Keratinocyte (primary cell): Measurements from ENCODE around the gene USHBP1. TPM values are rescaled to one million over a fixed set of nuclear protein-coding genes. Genes with fewer than 3 reads are reported as not detected.

Source experiments
- DNase-seq: peaks from one replicate; pipeline ENCODE4 v3.0.0-alpha.2; 2011; ENCODE audit warnings: low read depth, missing footprints, low spot score
- FAIRE-seq: peaks from 2 replicates; lab custom pipeline; 2011; peaks lifted over from hg19 to GRCh38; lab: Jason Lieb, UNC
- H2AFZ ChIP-seq: 2 replicates; pipeline ENCODE4 v1.6.0; 2012; ENCODE audit warnings: low read length, control low read depth, inconsistent platforms; ENCODE audit not compliant: control insufficient read depth
- H3K27ac ChIP-seq: 2 replicates; pipeline ENCODE4 v1.5.1; 2011; ENCODE audit warnings: low read length; ENCODE audit not compliant: control insufficient read depth, insufficient read depth
- H3K27me3 ChIP-seq: 3 replicates; pipeline ENCODE4 v1.6.0; 2011; ENCODE audit warnings: low read length; ENCODE audit not compliant: control insufficient read depth, insufficient read depth; ENCODE audit errors: extremely low read depth
- H3K36me3 ChIP-seq, 2 experiments: 2 replicates in 1 of 2; 3 replicates in 1 of 2; pipeline ENCODE4 v1.5.1; 2011; ENCODE audit warnings: low read length in 2 of 2, mild to moderate bottlenecking in 1 of 2; ENCODE audit not compliant: control insufficient read depth in 2 of 2, insufficient read depth in 2 of 2; ENCODE audit errors: extremely low read depth in 1 of 2
- H3K4me1 ChIP-seq: 3 replicates; pipeline ENCODE4 v1.5.1; 2011; ENCODE audit warnings: low read length; ENCODE audit not compliant: control insufficient read depth, insufficient read depth; ENCODE audit errors: extremely low read depth
- H3K4me2 ChIP-seq: 3 replicates; pipeline ENCODE4 v1.6.0; 2011; ENCODE audit warnings: low read depth, low read length; ENCODE audit not compliant: control insufficient read depth, insufficient read depth; ENCODE audit errors: extremely low read depth
- H3K4me3 ChIP-seq, 3 experiments: fragments of 200-600 bp in 1 of 3; sonication (generic) in 1 of 3; 2 replicates in 2 of 3; 3 replicates in 1 of 3; pipeline ENCODE4 v1.5.1; 2011 to 2016; ENCODE audit warnings: low read length in 3 of 3, mild to moderate bottlenecking in 3 of 3, control low read depth in 2 of 3, inconsistent platforms in 1 of 3, low read depth in 1 of 3, mixed read lengths in 1 of 3, mixed run types in 1 of 3, moderate library complexity in 1 of 3; ENCODE audit not compliant: control insufficient read depth in 2 of 3, insufficient read depth in 2 of 3; ENCODE audit errors: extremely low read depth in 1 of 3
- H3K79me2 ChIP-seq: 2 replicates; pipeline ENCODE4 v1.6.0; 2012; ENCODE audit warnings: low read length; ENCODE audit not compliant: control insufficient read depth, insufficient read depth
- H3K9ac ChIP-seq: 3 replicates; pipeline ENCODE4 v1.6.0; 2011; ENCODE audit warnings: low read length; ENCODE audit not compliant: control insufficient read depth, insufficient read depth; ENCODE audit errors: extremely low read depth
- H3K9me1 ChIP-seq: 3 replicates; pipeline ENCODE4 v1.6.0; 2011; ENCODE audit warnings: low read length; ENCODE audit not compliant: control insufficient read depth, insufficient read depth; ENCODE audit errors: extremely low read depth
- H3K9me3 ChIP-seq: 2 replicates; pipeline ENCODE4 v1.5.1; 2012; ENCODE audit warnings: low read depth, low read length; ENCODE audit not compliant: control insufficient read depth
- H4K20me1 ChIP-seq: 3 replicates; pipeline ENCODE4 v1.6.0; 2011; ENCODE audit warnings: low read length; ENCODE audit not compliant: control insufficient read depth, insufficient read depth; ENCODE audit errors: extremely low read depth
- EZH2 ChIP-seq: IDR thresholded peaks from one replicate; pipeline ENCODE4 v1.6.1; 2012; ENCODE audit warnings: inconsistent platforms, mild to moderate bottlenecking, low read length, moderate library complexity
- dilution Hi-C: fragments of 300-500 bp; cut with MboI; formaldehyde crosslinking; loops from one replicate; pipeline ENCODE4 v1.7.0; 2020; ENCODE audit warnings: low sequenced_read_pairs; ENCODE audit not compliant: extremely low pct_ligation_motif_present
- polyA plus RNA-seq, 5 experiments: library from polyadenylated mRNA; depleted of rRNA in 3 of 5; stranded (reverse) in 3 of 5; stranded (forward) in 1 of 5; unstranded in 1 of 5; fragments of >200 nt; gene quantifications; 1 replicate in 1 of 5; 2 replicates in 3 of 5; 3 replicates in 1 of 5; pipeline versions ENCODE4 v1.2.1 to v1.2.3, GENCODE V29; 2011 to 2012; ENCODE audit warnings: missing spikeins in 2 of 5, low read depth in 1 of 5, low replicate concordance in 1 of 5
- TF ChIP-seq, protein P1 (sequence below), 3 experiments: IDR thresholded peaks in 1 of 3; conservative IDR thresholded peaks in 1 of 3; optimal IDR thresholded peaks in 1 of 3; 2 replicates in 2 of 3; 3 replicates in 1 of 3; pipeline versions ENCODE3 to v1.5.1; 2011; ENCODE audit warnings: low read length in 3 of 3, mild to moderate bottlenecking in 3 of 3, moderate library complexity in 2 of 3, control low read depth in 1 of 3, inconsistent platforms in 1 of 3; ENCODE audit not compliant: insufficient read depth in 2 of 3; ENCODE audit errors: extremely low read depth in 1 of 3

USHBP1 gene
- polyA plus RNA-seq, 1 donor (not counting 4 experiments of a cell fraction or from before 2014, with no cell fraction given), result not detected

DNA sequence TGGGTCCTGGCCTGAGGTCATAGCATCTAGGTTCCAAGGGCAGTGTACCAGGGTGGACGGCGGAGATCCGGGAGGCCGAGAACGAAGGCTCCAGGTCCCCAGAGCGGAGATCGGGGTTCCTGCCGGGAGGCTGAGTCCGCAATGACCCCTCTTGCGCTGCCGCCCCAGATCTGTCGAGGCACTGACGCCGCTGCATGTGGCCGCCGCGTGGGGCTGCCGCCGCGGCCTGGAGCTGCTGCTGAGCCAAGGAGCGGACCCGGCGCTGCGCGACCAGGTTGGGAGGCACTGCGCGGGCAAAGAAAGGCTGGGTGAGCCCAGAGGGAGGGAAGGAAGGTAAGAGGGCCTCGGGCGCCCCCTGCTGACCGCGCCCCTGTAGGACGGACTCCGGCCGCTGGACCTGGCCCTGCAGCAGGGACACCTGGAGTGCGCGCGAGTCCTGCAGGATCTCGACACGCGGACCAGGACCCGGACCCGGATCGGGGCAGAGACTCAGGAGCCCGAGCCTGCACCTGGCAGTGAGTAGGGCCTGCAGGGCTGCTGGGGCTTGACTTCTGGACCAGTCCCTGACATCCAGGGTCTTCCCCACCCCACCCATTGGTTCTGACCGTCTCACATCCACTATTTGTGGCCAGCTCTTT is 18.1 kb upstream of the USHBP1 start:
- H3K79me2 ChIP-seq, result no peaks in the 10 kb centered on the region
- peak; percentile 41 for TF ChIP-seq EZH2
- TF ChIP-seq, protein P1, sequence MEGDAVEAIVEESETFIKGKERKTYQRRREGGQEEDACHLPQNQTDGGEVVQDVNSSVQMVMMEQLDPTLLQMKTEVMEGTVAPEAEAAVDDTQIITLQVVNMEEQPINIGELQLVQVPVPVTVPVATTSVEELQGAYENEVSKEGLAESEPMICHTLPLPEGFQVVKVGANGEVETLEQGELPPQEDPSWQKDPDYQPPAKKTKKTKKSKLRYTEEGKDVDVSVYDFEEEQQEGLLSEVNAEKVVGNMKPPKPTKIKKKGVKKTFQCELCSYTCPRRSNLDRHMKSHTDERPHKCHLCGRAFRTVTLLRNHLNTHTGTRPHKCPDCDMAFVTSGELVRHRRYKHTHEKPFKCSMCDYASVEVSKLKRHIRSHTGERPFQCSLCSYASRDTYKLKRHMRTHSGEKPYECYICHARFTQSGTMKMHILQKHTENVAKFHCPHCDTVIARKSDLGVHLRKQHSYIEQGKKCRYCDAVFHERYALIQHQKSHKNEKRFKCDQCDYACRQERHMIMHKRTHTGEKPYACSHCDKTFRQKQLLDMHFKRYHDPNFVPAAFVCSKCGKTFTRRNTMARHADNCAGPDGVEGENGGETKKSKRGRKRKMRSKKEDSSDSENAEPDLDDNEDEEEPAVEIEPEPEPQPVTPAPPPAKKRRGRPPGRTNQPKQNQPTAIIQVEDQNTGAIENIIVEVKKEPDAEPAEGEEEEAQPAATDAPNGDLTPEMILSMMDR (optimal IDR thresholded peaks at IDR 0.05 in 1 of 3, IDR thresholded peaks at IDR 0.05 in 1 of 3, conservative IDR thresholded peaks at IDR 0.05 in 1 of 3; ENCODE audit: extremely low read depth in 1 of 3, insufficient read depth in 2 of 3, low read length in 3 of 3), result peak; percentile 74 to 97 (median 97)
- H3K27me3 ChIP-seq, result no peaks in the 10 kb centered on the region
- peak overlapping the region; percentile 28 for H3K9ac ChIP-seq
- H3K9me1 ChIP-seq, result no peaks in the 10 kb centered on the region
- dilution Hi-C loops, result no loop called here
- FAIRE-seq (peak; percentile 29), DNase-seq (no peak)
- no peaks in the 10 kb centered on the region for H3K9me3 ChIP-seq
- H3K4me1 ChIP-seq, result peaks cover 6% of the 10 kb centered on the region
- H3K36me3 ChIP-seq, result peaks cover 0 to 5% of the 10 kb centered on the region in 2 experiments
- no peak overlapping the region for H3K27ac ChIP-seq
- peak overlapping the region; percentile 78 for H2AFZ ChIP-seq
- H3K4me3 ChIP-seq, result peak overlapping the region; percentile 9 to 60 (median 44)
- H3K4me2 ChIP-seq, result peak overlapping the region; percentile 91
- H4K20me1 ChIP-seq, result no peaks in the 10 kb centered on the region

GRCh38 chr19:17281391-17282304 is 17.1 kb upstream of the USHBP1 start, which contains the start of gene ANKLE1:
Gene ANKLE1 (plus strand): TSS chr19:17281901. CDS start chr19:17281921, 20 bp downstream.
- no peaks in the 10 kb centered on the region for H3K79me2 ChIP-seq
- TF ChIP-seq, protein P1 (optimal IDR thresholded peaks at IDR 0.05 in 1 of 3, IDR thresholded peaks at IDR 0.05 in 1 of 3, conservative IDR thresholded peaks at IDR 0.05 in 1 of 3; ENCODE audit: extremely low read depth in 1 of 3, insufficient read depth in 2 of 3, low read length in 3 of 3), result no peak
- no peak for TF ChIP-seq EZH2
- peak within 1 kb of the TSS; percentile 28 for H3K9ac ChIP-seq
- no peaks in the 10 kb centered on the region for H4K20me1 ChIP-seq
- H3K4me2 ChIP-seq, result peak within 1 kb of the TSS; percentile 91
- peaks cover 3 to 10% of the 10 kb centered on the region in 2 experiments for H3K36me3 ChIP-seq
- H3K9me3 ChIP-seq, result no peaks in the 10 kb centered on the region
- peak within 1 kb of the TSS; percentile 9 to 60 (median 44) for H3K4me3 ChIP-seq
- DNase-seq, result no peak
- no peak for FAIRE-seq
- no peaks in the 10 kb centered on the region for H3K9me1 ChIP-seq
- dilution Hi-C loops, result no loop called here
- no peaks in the 10 kb centered on the region for H3K27me3 ChIP-seq
- peaks cover 6% of the 10 kb centered on the region for H3K4me1 ChIP-seq
- no peak within 1 kb of the TSS for H3K27ac ChIP-seq
- H2AFZ ChIP-seq, result peak within 1 kb of the TSS; percentile 78
